GM18861 (cell line): ENCODE data around the gene GMPPA.

Experiments used
- ATAC-seq: cut with Tn5 transposase; IDR thresholded peaks from one replicate; pipeline ENCODE4 v1.9.1; 2021; ENCODE audit not compliant: unreplicated experiment

GMPPA gene

GRCh38 chr2:219553463-219553963, 54.8 kb downstream of the GMPPA start:
- no peak for ATAC-seq

GRCh38 chr2:219554350-219554749, 55.7 kb downstream of the GMPPA start:
- no peak for ATAC-seq

- ATAC-seq = no peak
Observed at GRCh38 chr2:219555956-219556355, 57.3 kb downstream of the GMPPA start.

GRCh38 chr2:219556413-219556812, 57.7 kb downstream of the GMPPA start:
- ATAC-seq = no peak
